Chondrocyte (in vitro differentiated cells): ENCODE measurements around the gene GAL3ST2. TPM values are rescaled to one million over a fixed set of nuclear protein-coding genes. Genes with fewer than 3 reads are reported as not detected.

ENCODE experiments used
- DNase-seq: peaks from one replicate; pipeline ENCODE4 v3.0.0; 2021; ENCODE audit warnings: mixed read lengths, low spot score
- H3K27ac Mint-ChIP-seq: one replicate; pipeline ENCODE4 v1.8.0; 2021; ENCODE audit warnings: mild to moderate bottlenecking, moderate library complexity, mixed read lengths; ENCODE audit not compliant: unreplicated experiment
- H3K27me3 Mint-ChIP-seq: 2 replicates; pipeline ENCODE4 v1.8.0; 2021; ENCODE audit warnings: low read depth, mixed read lengths
- H3K36me3 Mint-ChIP-seq: 2 replicates; pipeline ENCODE4 v1.8.0; 2021; ENCODE audit warnings: low read depth, mixed read lengths
- H3K4me1 Mint-ChIP-seq: 2 replicates; pipeline ENCODE4 v1.8.0; 2021; ENCODE audit warnings: low read depth, mild to moderate bottlenecking, mixed read lengths
- H3K4me3 Mint-ChIP-seq: one replicate; pipeline ENCODE4 v1.8.0; 2021; ENCODE audit warnings: mild to moderate bottlenecking, moderate library complexity, mixed read lengths; ENCODE audit not compliant: unreplicated experiment
- H3K9me3 Mint-ChIP-seq: 2 replicates; pipeline ENCODE4 v1.8.0; 2021; ENCODE audit warnings: low read depth, mixed read lengths
- CTCF ChIP-seq: fragments of 200-600 bp; sonication (generic); IDR thresholded peaks from 2 replicates; pipeline ENCODE4 v1.5.0; 2021; ENCODE audit warnings: antibody characterized with exemption, mild to moderate bottlenecking, moderate library complexity
- total RNA-seq: library from RNA; stranded (reverse); gene quantifications from 3 replicates; pipeline ENCODE4 v1.2.1, GENCODE V29; 2021

The GAL3ST2 gene
- total RNA-seq, 1 donor from 2014 or later: 0.52 TPM

DNA sequence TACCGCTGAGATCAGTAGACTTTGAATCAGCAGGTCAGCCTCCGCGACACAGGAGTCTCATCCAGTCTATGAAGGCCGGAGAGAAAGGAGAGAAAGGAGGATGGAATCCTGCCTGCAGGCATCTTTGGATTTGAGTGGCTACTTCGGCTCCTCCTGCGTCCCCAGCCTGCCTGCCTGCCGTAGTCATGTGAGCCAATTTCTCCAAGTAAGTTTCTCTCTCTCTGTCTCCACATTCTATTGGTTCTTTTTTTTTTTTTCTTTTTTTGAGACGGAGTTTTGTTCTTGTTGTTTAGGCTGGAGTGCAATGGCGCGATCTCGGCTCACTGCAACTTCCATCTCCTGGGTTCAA lies 65.4 kb downstream of the GAL3ST2 start:
- Mint-ChIP-seq H3K4me1 (peaks cover 18% of the 10 kb centered on the region), H3K27me3 (peaks cover 26% of the 10 kb centered on the region), H3K36me3 (no peaks in the 10 kb centered on the region), H3K4me3 (no peak overlapping the region), H3K27ac (no peak overlapping the region), H3K9me3 (no peaks in the 10 kb centered on the region)
- no peak for DNase-seq
- TF ChIP-seq CTCF: no peak

DNA sequence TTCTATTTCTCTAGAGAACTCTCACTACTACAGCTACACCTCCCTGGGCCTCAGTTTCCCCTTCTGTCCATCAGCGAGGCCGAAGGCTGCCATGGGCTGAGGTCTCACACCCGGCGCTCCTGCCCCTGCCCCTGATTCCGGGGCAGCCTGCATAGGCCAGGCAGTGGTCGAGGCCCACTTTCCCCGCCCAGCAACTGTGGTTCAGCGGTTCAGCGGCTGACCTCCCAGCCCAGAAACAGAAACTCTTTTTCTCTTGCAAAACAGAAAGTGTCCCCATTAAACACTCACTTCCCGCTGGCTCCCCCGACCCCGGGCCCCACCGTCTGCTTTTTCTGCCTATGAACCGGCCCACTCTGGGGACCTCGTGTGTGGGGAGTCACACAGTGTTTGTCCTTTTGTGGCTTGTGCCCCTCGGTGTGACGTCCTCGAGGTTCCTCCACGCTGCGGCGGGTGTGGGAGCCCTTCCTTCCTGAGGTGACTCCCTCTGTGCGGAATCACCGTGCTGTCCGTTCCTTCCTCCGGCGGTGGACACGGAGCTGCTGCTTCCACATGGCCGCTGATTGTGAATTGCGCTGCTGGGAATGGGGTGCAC lies 66.1 kb downstream of the GAL3ST2 start:
- Mint-ChIP-seq H3K27ac (no peak overlapping the region), H3K4me3 (no peak overlapping the region)

GRCh38 chr2:241843321-241844065 lies 66.9 kb downstream of the GAL3ST2 start:
- DNase-seq: no peak
- TF ChIP-seq CTCF: no peak
- Mint-ChIP-seq H3K4me1 (peaks cover 18% of the 10 kb centered on the region), H3K27ac (no peak overlapping the region), H3K4me3 (no peak overlapping the region), H3K36me3 (no peaks in the 10 kb centered on the region), H3K9me3 (no peaks in the 10 kb centered on the region), H3K27me3 (peaks cover 14% of the 10 kb centered on the region)

More for the DNA sequence above, 66.1 kb downstream of the GAL3ST2 start:
- no peaks in the 10 kb centered on the region for H3K36me3 Mint-ChIP-seq
- no peak for TF ChIP-seq CTCF
- H3K9me3 Mint-ChIP-seq: no peaks in the 10 kb centered on the region
- peaks cover 18% of the 10 kb centered on the region for H3K4me1 Mint-ChIP-seq
- H3K27me3 Mint-ChIP-seq: peaks cover 19% of the 10 kb centered on the region
- DNase-seq: no peak

DNA sequence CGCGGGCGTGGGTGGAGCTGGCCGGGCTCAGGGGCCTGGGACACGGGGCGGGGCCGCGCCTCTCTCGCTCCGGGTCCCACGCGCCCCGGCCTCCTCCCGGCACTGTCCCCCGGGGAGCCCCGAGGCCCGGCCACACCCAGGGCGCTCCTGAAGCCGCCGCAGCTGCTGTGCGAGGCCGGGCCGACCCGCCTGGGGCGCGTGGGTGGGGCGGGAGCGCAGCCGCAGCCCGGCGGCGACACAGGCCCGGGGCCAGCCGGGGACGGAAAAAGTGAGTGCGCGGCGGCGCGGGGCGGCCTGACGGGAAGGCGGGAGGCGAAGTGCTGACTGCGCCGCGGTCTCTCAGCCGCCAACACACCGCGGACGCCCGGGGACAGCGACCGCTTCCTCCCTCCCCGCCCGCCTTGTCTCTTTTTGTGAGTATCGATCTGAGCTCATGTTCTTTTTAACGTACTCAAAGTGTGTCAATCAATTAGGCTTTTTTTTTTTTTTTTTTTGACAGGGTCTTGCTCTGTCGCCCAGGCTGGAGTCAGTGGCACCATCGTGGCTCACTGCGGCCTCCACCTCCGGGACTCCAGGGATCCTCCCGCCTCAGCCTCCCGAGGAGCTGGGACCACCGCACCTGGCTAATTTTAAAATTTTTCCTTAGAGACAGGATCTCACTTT lies 67.6 kb downstream of the GAL3ST2 start:
- Mint-ChIP-seq H3K36me3 (no peaks in the 10 kb centered on the region), H3K9me3 (no peaks in the 10 kb centered on the region), H3K4me3 (peak overlapping the region; percentile 68), H3K4me1 (peaks cover 18% of the 10 kb centered on the region), H3K27me3 (peaks cover 15% of the 10 kb centered on the region), H3K27ac (peak overlapping the region; percentile 57)
- TF ChIP-seq CTCF: peak; percentile 45
- DNase-seq: no peak

GRCh38 chr2:241844831-241845578 lies 68.4 kb downstream of the GAL3ST2 start:
- Mint-ChIP-seq H3K4me3 (peak overlapping the region; percentile 68), H3K36me3 (no peaks in the 10 kb centered on the region), H3K27ac (no peak overlapping the region), H3K27me3 (peaks cover 12% of the 10 kb centered on the region), H3K4me1 (peaks cover 18% of the 10 kb centered on the region), H3K9me3 (no peaks in the 10 kb centered on the region)
- no peak for DNase-seq
- TF ChIP-seq CTCF: no peak
